Parathyroid adenoma (tissue), 2 donors: ENCODE data around the gene PRR15L.
"Not testable (repeated sequence)": the region's sequence is repeated elsewhere in the genome, so short reads cannot be mapped to it uniquely, and the experiment has no call there.

Experiments used
- H2AFZ ChIP-seq: fragments of 300-600 bp; sonication (generic); one replicate; pipeline ENCODE4 v1.7.0; 2017; ENCODE audit warnings: antibody characterized with exemption, mild to moderate bottlenecking
- H3K27ac ChIP-seq: fragments of 300-600 bp; sonication (generic); one replicate; pipeline ENCODE4 v1.7.0; 2017
- H3K27me3 ChIP-seq: fragments of 300-600 bp; sonication (generic); one replicate; pipeline ENCODE4 v1.7.0; 2017; ENCODE audit warnings: low read length; ENCODE audit not compliant: control insufficient read depth, insufficient read depth
- H3K36me3 ChIP-seq: fragments of 300-600 bp; sonication (generic); one replicate; pipeline ENCODE4 v1.7.0; 2017; ENCODE audit warnings: low read length; ENCODE audit not compliant: control insufficient read depth, insufficient read depth
- H3K4me1 ChIP-seq: fragments of 300-600 bp; sonication (generic); one replicate; pipeline ENCODE4 v1.7.0; 2017; ENCODE audit warnings: control low read depth
- H3K4me2 ChIP-seq: fragments of 300-600 bp; sonication (generic); one replicate; pipeline ENCODE4 v1.7.0; 2017; ENCODE audit warnings: low read length
- H3K4me3 ChIP-seq: fragments of 300-600 bp; sonication (generic); one replicate; pipeline ENCODE4 v1.7.0; 2017; ENCODE audit warnings: low read depth, low read length
- H3K79me2 ChIP-seq: fragments of 300-600 bp; sonication (generic); one replicate; pipeline ENCODE4 v1.7.0; 2017; ENCODE audit warnings: control low read depth
- H3K9ac ChIP-seq: fragments of 300-600 bp; sonication (generic); one replicate; pipeline ENCODE4 v1.7.0; 2017; ENCODE audit warnings: mild to moderate bottlenecking
- H3K9me3 ChIP-seq: fragments of 300-600 bp; sonication (generic); one replicate; pipeline ENCODE4 v1.7.0; 2017; ENCODE audit warnings: low read length; ENCODE audit not compliant: control insufficient read depth
- TF ChIP-seq, protein P1 (sequence below): fragments of 300-600 bp; sonication (generic); IDR thresholded peaks from one replicate; pipeline ENCODE4 v1.7.0; 2017; ENCODE audit warnings: antibody characterized with exemption, mild to moderate bottlenecking
- donor health status: primary hyperparathyroidism.

The PRR15L gene

DNA sequence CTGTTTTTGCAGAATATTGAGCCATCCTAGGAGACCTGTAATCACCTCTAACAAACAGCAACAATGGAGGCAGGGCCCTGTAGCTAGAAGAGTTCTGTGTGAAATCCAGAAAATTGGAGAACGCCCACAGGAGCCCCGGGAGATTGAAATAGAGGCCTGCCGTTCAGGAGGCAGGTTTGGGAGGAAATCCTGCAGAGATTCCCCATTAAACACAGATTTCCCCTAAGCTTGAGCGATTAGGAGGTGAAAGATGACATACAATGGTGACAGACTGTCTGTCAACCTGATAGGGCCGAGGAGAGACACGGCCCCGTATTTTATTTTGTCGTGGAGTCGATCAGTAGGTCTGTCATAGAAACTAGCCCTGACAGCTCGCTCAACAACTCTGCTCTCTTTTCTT is 31.5 kb upstream of the PRR15L start:
- TF ChIP-seq, protein P1, sequence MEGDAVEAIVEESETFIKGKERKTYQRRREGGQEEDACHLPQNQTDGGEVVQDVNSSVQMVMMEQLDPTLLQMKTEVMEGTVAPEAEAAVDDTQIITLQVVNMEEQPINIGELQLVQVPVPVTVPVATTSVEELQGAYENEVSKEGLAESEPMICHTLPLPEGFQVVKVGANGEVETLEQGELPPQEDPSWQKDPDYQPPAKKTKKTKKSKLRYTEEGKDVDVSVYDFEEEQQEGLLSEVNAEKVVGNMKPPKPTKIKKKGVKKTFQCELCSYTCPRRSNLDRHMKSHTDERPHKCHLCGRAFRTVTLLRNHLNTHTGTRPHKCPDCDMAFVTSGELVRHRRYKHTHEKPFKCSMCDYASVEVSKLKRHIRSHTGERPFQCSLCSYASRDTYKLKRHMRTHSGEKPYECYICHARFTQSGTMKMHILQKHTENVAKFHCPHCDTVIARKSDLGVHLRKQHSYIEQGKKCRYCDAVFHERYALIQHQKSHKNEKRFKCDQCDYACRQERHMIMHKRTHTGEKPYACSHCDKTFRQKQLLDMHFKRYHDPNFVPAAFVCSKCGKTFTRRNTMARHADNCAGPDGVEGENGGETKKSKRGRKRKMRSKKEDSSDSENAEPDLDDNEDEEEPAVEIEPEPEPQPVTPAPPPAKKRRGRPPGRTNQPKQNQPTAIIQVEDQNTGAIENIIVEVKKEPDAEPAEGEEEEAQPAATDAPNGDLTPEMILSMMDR = no peak
- Histone ChIP-seq H3K9me3 (no peaks in the 10 kb centered on the region), H2AFZ (no peak overlapping the region), H3K27ac (no peak overlapping the region), H3K4me3 (no peak overlapping the region), H3K79me2 (no peaks in the 10 kb centered on the region), H3K9ac (no peak overlapping the region), H3K27me3 (no peaks in the 10 kb centered on the region), H3K4me1 (peaks cover 21% of the 10 kb centered on the region), H3K4me2 (no peak overlapping the region), H3K36me3 (no peaks in the 10 kb centered on the region)

DNA sequence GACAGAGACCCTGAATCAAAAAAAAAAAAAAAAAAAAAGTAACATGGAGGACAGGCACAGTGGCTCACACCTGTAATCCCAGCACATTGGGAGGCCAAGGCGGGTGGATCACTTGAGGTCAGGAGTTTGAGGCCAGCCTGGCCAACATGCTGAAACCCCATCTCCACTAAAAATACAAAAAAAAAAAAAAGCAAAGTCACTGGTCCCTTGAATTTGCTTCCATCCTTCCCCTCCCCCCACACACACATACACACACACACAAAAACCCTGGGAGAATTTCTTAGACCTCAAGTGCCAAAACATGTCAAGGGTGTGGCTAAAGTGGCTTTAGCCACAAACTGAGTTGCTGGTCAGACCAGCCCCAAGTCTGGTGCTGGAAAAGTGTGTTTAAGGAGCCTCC is 30.8 kb upstream of the PRR15L start:
- not testable (repeated sequence) for H3K4me2 ChIP-seq, H3K79me2 ChIP-seq, H3K9ac ChIP-seq, H3K36me3 ChIP-seq, H2AFZ ChIP-seq, H3K27me3 ChIP-seq, H3K9me3 ChIP-seq, H3K27ac ChIP-seq, H3K4me3 ChIP-seq
- peaks cover 21% of the 10 kb centered on the region for H3K4me1 ChIP-seq

DNA sequence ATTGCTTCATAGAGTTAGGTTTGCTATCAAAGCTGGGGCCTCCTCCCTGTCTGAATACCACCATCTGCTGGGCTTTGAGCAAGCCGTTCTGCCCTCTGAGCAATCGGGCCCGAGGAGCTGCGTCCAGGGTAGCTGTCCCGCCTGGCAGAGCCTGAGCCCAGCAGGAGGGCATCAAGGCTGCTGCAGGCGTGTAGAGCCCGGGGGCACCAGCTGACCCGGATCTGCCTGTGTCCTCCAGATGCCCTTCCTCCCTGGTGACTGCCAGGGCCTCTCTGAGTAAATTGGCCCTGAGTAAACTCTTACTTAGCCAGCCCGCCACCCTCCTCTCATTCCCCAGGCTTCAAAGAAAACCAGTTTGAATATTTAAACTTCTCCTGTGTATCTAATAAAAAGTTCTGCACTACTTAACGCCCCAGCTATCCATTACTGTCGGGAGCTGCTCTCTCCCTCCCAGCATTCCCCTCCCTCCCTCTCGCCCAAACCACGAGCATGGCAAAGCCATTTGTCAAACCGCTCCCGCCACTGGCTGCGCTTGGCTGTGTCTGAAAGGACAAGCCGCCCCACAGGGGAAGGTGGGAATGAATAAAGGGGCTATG is 29.7 kb upstream of the PRR15L start:
- no peak overlapping the region for H3K4me3 ChIP-seq
- no peaks in the 10 kb centered on the region for H3K27me3 ChIP-seq
- TF ChIP-seq, protein P1 = no peak
- no peaks in the 10 kb centered on the region for H3K9me3 ChIP-seq
- H3K9ac ChIP-seq = no peak overlapping the region
- peak overlapping the region; percentile 87 for H2AFZ ChIP-seq
- H3K79me2 ChIP-seq = no peaks in the 10 kb centered on the region
- peak overlapping the region; percentile 28 for H3K4me2 ChIP-seq
- peaks cover 21% of the 10 kb centered on the region for H3K4me1 ChIP-seq
- no peaks in the 10 kb centered on the region for H3K36me3 ChIP-seq
- peak overlapping the region; percentile 78 for H3K27ac ChIP-seq

DNA sequence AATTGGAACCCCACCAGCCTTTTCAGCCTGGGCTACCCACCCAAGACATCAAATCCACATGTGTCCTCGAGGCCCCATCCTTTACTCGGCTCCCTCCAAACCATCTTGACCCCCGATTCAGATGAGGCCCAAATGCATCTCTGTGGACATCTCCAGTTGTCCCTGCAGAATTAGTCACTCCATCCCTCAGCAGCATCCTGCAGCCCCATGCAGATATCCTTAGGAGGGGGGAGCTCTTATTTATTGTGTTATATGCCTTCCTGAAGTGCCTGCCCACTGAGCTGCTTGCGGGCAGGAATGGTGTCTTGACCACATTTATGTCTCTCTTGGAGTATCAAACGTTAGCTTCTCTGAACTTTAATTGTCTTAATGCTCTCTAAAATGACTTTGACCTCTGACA is 28.8 kb upstream of the PRR15L start:
- no peak overlapping the region for H3K9ac ChIP-seq
- H3K4me2 ChIP-seq = no peak overlapping the region
- no peaks in the 10 kb centered on the region for H3K27me3 ChIP-seq
- H2AFZ ChIP-seq = peak overlapping the region; percentile 87
- TF ChIP-seq, protein P1 = no peak
- peaks cover 21% of the 10 kb centered on the region for H3K4me1 ChIP-seq
- peak overlapping the region; percentile 78 for H3K27ac ChIP-seq
- H3K4me3 ChIP-seq = no peak overlapping the region
- H3K79me2 ChIP-seq = no peaks in the 10 kb centered on the region
- no peaks in the 10 kb centered on the region for H3K9me3 ChIP-seq
- no peaks in the 10 kb centered on the region for H3K36me3 ChIP-seq

DNA sequence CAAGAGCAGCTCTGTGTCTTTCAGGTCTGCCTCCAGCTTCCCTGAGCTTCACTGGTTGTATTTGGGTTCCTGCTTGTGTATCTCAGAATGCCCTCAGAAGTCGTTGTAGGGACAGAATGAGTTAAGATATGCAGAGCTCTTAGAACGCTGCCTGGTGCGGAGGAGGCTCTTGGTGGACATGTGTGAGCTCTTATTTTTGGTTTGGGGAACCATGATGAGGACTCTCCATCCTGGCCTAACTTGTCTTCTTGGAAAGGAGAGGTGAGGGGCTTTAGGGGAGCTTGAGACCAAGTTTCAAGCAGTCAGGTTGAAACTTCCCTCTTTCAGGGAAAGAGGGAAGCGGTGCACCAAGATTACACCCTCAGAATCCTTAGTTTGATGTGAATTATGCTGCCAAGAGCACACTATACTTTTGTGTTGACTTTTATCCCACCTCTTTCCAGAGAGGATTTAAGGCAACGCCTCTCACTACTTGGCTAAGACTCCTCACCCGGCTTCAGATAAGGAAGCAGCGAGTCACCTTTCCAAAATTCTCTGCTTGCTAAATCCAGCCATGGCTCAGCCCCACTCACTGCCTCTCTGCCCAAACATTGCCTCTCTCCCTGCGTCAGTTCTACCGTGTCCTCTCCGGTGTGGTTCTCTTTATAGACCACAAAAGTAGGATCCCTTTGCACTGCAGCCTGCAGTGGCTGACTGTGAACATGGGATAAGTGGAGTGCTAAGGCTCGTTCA is 26.0 kb upstream of the PRR15L start:
- no peaks in the 10 kb centered on the region for H3K27me3 ChIP-seq
- TF ChIP-seq, protein P1 = no peak
- H3K36me3 ChIP-seq = no peaks in the 10 kb centered on the region
- no peak overlapping the region for H3K27ac ChIP-seq
- no peak overlapping the region for H3K4me3 ChIP-seq
- no peaks in the 10 kb centered on the region for H3K9me3 ChIP-seq
- H2AFZ ChIP-seq = no peak overlapping the region
- H3K79me2 ChIP-seq = no peaks in the 10 kb centered on the region
- no peak overlapping the region for H3K4me2 ChIP-seq
- H3K9ac ChIP-seq = no peak overlapping the region
- H3K4me1 ChIP-seq = peaks cover 20% of the 10 kb centered on the region
